NCI-H146 treated with DMSO at 0.1 percent for 48 hours (cell line): ENCODE measurements around the gene SNRNP70.

Source experiments
- DNase-seq: peaks from one replicate; lab custom pipeline; 2025; ENCODE audit not compliant: unreplicated experiment; lab: John Stamatoyannopoulos, UW

Gene SNRNP70

DNA sequence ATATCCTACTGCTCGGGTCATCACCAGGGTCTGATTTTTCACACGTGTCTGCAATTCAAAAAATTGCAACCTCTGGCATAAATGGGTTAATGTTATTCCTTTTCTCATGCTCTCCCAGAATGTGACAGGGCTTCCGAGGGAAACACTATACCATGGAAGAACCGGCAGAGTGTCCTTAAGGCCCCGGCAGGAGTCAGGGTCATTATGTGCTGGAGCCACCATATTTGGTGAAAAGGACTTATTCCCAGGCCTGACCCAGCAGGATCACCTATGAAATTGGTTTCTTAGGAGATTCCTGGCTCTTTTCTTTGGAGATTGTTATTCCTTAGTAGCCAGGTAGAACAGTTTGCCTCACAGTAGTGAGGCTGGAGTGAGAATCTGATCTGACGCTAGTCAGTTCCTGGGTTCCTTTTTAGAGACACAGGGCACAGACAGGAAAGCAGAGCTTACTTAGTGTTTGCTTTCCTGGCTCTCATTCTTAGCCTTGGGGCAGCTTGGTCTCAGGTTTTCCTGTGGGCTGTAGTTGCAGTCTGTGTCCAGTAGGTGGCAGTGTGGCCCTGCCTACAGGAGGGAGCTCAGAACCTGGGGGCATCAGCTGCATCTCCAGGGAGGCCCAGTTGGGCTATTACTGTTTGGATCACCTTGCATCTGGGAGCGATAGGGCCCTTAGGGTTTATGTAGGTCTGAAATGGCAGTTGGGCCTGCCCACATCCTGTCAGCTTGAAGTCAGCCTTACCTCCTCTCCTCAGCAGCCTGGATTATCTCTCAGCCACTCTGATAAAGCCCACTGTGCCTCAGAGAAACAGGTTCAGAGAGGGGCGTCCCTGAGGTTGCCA is 12.4 kb downstream of the SNRNP70 start:
- peak; percentile 63 for DNase-seq

DNA sequence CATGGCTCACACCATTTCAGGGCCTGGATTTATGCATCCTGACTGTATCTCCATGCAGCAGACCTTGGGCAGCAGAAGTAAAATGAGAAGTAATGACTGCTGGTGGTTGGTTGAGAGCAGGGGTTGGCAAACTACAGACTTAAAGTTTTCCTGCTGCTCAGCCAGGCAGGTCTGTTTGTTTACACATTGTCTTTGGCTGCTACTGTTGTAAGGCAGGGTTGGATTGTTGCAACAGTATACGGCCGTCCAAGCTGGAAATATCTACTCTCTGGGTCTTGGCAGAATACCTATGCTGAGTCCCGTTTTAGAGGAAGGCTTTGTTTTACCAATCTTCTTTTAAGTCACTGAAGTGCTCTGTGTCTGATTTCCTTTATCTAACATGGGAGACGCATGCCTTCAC is 13.5 kb downstream of the SNRNP70 start:
- no peak for DNase-seq

DNA sequence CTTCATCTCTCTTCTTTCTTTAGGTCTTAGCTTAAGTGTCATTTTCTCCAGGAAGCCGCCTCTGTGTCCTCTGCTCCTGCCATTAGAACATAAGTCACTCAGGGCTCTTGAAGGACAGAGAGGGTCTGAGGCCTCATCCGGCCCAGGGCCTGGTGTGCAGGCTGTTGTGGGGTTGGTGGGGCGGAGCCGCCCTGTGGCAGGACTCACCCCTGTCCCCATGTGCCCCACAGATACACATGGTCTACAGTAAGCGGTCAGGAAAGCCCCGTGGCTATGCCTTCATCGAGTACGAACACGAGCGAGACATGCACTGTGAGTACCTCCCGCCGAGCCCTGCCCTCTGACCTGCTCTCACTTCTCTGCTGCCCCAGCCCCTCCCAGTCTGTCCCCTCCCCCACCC is 15.9 kb downstream of the SNRNP70 start:
- DNase-seq = no peak

DNA sequence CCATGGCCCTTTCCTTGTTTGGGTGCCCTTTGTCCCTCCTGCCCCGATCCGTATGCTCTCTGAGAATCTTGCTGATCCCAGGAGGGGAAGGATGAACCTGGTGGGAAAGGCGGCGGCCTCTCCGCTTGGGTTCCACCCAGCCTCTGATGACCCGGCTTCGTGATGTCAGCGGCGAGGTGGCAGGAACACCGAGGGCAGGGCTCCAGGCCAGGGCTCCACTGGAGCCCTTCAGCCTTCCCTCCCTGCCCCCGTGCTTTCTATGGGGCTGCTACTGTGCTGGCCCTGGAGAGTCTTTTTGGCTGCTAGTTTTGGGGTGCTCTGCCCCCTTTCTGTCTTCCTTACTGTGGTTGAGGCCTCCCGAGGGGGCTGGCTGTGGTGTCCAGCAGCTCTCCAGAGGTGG is 17.1 kb downstream of the SNRNP70 start:
- DNase-seq = no peak

DNA sequence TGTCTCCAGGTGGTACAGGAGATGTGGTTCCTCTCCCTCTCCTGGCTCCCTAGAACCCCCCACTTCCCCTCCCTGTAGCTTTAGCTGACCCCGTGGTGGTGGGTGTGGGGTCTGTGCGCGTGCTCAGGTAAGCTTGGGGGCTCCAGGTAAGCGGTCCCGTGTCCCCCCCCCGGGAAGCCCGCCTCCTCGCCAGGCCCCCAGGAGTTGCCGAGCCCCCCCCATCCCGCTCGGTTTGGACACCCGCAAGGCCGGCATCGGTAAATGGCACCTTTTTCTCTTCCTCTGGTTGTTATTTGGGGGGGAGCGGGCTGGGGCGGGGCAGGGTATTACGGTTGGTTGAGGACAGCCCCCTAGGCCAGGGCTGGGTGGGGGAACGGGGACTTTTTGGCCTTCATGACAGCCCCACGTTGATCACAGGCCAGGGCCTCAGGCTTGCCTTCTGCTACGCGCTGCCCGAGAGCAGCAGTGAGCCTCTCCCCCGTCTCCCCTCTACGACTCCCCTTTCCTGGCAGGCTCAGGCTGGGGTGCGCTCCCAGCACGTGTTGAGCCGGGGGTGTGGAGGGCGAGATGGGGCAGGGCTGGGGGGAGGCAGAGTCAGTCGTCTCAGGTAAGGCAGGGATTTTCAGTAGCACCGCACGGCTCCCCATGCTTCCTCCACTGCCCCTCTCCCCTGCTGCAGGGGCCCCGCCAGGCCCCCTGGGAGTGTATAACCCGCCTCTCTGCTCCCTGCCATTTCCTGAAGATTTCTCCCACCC is 18.3 kb downstream of the SNRNP70 start:
- DNase-seq = no peak

DNA sequence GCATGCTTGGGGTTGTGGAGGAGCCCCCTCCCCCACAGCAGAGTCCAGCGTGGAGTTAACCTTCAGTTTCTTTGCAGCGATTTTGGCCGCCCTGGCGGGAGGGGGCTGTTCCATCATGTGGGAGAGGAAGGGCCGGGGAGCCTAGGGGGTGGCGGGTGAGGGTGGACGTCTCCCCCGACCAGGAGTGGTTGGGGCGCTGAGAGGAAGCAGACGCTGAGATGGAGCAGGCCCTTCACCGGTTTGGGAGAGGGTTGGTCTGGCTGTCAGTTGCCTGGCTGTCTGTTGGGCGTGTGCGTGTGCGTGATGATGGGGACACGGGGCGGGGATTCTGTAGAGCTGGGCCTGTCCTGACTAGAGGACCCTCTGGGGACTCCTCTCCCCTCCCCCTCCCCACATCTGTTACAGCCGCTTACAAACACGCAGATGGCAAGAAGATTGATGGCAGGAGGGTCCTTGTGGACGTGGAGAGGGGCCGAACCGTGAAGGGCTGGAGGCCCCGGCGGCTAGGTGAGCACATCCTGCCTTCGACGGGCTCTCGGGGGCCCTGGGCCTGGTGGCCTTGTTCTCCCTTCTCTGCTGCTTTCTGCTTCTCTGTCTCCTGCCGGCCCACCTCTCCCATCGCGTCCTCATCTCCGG is 19.1 kb downstream of the SNRNP70 start:
- no peak for DNase-seq

DNA sequence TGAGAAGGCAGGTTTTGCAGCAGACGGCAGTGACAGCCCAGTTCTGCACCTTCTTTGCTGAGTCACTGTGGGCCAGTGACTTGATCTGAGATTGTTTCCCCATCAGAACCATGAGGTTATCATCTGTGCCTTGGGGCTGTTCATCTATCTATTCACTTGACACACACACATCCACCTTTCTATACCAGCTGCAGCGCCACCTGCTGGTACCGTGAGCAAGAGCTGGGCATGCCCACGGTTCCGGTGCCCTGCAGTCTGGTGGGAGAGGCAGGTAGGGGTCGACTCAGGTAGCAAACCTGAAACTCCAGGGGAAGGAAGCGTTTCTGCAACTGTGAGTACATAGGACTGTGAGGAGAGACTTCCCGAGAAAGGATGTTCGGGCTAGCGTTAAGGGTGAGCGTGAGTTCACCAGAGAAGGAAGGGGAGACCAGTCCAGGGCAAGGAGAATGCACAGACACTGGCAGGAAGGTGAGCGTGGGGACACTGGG is 21.4 kb downstream of the SNRNP70 start:
- DNase-seq = no peak

DNA sequence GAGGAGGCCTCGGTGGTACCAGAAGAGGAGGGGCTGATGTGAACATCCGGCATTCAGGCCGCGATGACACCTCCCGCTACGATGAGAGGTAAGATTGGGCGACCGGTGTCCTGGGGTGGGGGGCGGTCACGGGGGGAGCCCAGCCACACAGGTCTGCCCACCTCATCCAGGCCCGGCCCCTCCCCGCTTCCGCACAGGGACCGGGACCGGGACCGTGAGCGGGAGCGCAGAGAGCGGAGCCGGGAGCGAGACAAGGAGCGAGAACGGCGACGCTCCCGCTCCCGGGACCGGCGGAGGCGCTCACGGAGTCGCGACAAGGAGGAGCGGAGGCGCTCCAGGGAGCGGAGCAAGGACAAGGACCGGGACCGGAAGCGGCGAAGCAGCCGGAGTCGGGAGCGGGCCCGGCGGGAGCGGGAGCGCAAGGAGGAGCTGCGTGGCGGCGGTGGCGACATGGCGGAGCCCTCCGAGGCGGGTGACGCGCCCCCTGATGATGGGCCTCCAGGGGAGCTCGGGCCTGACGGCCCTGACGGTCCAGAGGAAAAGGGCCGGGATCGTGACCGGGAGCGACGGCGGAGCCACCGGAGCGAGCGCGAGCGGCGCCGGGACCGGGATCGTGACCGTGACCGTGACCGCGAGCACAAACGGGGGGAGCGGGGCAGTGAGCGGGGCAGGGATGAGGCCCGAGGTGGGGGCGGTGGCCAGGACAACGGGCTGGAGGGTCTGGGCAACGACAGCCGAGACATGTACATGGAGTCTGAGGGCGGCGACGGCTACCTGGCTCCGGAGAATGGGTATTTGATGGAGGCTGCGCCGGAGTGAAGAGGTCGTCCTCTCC is 22.6 kb downstream of the SNRNP70 start:
- DNase-seq = no peak

DNA sequence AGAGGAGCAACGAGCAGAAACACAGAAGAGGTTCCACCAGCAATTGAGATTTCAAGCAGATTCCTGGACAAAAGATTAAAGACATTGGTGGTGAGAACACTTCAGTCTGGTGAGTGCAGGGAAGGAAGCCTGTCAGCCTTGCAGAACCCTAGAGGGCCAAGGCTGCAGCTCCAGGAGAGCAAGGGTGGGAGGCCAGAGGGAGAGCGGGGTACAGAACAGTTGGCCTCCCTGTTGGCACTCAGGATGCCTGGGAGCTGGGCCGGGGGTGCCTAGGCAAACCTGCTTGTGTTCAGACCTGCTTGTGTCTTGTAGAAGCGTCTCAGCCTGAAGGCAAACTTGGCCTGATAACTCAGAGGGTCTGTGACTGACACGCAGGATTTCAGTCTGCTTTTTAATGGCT is 23.8 kb downstream of the SNRNP70 start:
- DNase-seq = no peak

DNA sequence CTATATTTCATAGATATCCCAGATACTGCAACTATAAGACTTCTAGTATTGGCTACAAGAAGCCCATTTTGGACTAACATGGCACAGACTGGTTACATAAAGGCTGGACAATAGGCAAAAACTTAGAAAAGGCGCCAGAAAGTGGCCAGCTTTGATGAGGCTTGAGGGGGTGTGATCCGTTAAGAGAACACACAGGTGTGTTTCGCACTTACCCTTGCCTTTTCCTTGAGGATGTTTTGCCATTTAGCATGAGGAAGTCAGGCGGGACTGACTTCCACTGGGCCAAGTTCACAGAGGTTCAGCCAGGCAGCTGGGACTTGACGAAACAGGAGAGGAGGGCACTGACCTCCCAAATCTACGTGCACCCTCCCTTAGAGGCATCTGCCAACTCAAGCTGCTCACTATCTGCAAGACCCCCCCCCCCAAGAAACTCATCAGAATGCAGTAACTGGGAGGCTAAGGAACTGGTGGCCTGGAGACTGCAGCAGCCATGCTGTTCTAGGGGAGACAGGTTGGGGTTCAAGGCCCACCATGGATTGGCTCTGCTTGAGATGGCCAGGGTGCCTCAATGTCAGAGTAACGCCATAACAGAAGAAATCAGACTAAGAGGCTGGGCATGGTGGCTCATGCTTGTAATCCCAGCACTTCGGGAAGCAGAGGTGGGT is 24.4 kb downstream of the SNRNP70 start:
- no peak for DNase-seq

DNA sequence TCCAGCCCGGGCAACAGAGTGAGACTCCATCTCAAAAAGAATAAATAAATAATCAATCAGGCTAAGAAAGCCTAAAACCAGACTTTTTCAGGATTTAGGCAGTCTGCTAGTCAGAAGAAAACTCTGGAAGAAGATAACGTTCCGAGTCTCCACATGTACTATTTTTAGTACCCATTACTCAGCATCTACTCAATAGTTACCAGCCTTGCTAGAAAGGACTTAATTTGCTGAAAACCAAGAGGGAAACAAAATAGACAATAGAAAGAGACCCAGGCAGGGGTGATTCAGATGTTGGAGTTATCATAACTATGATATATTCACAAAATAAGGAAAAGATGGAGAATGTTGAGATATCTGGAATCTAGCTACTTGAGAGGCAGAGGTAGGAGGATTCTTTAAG is 25.3 kb downstream of the SNRNP70 start:
- DNase-seq = no peak

DNA sequence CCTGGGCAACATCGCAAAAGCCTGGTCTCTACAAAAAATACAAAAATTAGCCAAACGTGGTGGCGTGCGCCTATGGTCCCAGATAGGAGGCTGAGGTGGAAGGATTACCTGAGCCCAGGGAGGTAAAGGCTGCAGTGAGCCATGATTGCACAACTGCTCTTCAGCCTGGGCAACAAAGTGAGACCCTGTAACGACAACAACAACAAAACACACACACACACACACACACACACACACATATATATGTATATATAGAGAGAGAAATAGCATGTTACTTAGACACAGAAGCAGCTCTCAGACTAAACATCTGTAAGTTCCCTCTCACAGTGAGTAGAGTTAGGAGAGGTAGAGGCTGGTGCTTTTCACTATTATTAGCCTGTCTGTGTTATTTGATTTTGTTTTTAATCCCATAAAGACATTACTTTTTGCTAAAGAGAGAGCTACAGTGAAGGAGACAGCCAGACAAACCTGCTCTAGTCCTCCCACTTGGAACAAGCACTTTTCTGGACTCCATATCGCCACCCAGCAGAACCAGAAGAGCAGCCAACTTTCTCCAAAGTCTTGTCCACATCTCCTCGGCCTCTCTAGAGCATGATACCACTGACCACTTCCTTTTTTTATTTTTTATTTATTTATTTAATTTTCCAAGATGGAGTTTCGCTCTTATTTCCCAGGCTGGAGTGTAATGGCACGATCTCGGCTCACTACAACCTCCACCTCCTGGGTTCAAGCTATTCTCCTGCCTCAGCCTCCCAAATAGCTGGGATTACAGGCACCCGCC is 26.2 kb downstream of the SNRNP70 start:
- DNase-seq = no peak

DNA sequence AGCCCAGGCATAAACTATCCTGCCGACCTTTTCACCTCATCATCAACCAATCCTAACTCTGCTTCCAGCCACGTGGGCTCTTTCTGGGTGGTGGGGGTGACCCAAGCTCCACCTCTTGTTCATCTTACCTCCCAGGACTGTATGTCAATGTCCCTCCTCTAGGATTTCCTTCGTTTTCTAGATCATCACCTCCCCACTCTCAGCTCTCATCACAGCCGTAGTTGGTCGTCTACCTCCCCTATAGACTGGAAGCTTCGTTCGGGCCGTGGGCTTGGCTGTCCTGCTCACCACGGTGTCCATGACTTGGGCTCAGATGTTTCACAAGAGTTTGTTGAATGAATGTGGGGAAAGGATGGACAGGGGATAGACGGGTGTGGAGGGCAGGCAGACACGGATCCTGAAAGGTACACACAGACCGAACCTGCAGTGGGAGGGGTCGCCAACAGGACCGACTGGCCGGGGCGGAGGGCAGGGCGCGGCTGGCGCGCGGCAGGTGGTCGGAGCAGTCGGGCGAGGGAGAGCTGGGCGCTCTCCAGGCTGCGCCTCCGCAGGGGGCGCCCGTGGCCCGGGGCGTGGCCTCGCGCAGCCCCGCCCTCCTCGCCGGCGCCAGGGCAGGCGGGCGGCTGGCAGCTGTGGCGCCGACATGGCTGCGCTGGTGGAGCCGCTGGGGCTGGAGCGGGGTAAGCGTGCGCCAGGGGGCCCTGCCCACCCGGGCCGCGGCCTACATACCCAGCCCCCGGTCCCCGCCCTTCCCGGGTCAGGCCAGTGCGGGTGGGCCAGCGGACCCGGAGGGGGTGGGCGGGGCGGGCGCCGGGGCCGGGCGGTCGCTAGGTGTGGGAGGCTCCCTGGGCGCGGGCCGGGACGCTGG is 28.7 kb downstream of the SNRNP70 start, which contains the start of gene LIN7B:
TSS of gene LIN7B (plus strand) at position 609 of the 868 bp plus-strand sequence. CDS start at position 644, 35 bp downstream.
- peak; percentile 34 for DNase-seq

DNA sequence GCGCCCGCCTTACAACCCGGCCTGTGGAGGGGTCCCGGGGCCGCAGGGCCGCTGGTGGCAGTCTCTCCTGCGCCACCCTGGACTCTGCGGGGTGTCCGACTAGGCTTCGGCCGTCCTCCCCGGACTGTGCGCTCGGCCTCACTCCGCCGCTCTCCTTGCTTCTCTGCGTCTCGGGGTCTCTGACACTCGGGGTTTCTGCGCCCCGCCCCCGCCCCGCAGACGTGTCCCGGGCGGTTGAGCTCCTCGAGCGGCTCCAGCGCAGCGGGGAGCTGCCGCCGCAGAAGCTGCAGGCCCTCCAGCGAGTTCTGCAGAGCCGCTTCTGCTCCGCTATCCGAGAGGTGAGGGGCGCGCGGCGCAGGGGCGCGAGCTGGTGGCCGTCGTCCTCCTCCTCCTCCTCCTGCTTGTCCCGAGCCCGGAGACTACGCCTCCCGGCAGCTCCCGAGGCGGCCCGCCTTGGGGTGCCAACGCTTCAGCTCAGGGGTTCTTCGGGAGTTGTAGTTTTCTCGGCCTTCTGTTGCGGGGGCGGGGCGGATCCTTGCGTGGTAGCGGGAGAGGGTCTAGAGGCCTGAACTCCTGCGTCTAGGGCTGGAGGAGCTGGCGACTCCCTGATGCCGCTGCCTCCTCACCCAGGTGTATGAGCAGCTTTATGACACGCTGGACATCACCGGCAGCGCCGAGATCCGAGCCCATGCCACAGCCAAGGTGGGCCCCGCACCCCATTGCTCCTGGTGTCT is 29.5 kb downstream of the SNRNP70 start:
- DNase-seq = no peak

DNA sequence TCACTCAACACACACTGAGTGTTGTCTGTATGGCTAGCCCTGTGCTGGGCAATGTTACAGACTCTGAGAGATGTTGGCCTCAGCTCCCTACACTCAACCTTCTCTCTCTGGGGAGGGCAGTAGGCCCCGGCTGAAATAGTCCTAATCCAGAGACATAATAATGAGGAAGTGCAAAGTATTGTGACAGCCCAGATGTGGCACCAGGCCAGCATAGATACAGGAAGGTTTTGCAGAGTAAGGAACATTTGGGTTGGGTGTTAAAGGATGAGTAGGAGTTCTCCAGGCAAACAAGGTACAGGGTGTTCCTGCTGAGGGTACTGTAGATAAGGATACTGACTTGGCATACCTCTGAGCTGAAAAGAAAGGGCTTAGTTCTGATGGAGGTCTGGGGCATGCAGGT is 31.3 kb downstream of the SNRNP70 start:
- DNase-seq = no peak

DNA sequence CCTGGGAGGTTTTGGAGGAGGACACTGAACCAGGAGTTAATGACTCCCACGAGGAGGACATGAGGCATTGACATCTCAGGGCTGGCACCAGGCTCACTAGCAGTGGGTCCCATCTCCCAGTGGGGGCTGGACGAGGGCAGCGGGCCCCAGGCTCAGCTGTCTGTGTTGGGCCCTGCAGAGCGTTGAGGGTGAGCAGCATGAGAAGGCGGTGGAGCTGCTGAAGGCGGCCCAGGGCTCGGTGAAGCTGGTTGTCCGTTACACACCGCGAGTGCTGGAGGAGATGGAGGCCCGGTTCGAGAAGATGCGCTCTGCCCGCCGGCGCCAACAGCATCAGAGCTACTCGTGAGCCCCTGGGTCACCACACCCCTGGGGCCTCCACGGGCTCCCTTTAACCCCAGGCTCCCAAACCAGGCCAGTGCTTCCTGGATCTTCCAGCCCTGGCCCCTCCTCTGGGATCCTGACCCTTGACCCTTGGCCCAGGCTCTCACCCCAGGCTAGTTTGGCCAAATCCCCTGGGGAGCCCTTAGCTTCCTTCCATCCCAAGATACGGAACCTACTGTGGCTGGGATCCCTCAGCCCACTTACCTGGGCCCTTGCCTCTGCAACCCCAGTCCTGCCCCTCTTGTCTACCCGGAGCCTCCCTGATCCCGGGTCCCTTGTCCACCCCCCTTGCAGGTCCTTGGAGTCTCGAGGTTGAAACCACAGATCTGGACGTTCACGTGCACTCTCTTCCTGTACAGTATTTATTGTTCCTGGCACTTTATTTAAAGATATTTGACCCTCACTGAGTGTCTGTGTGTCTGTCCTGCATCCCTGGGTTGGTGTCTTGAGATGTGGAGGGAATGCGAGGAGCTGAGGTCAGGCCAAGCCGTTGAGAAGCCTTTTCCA is 32.7 kb downstream of the SNRNP70 start:
- DNase-seq = no peak
